HEK293T (cell line): ENCODE measurements around the gene CYB5D1.

Experiments
- ARNT ChIP-seq: fragments of 450-650 bp; IDR thresholded peaks from 2 replicates; pipeline ENCODE4 v1.6.1; 2017; ENCODE audit warnings: mild to moderate bottlenecking
- ELF4 ChIP-seq: fragments of 450-650 bp; IDR thresholded peaks from 2 replicates; pipeline ENCODE4 v1.6.1; 2017; ENCODE audit warnings: antibody characterized with exemption
- FOXA1 ChIP-seq: fragments of 450-650 bp; IDR thresholded peaks from 2 replicates; pipeline ENCODE4 v1.6.1; 2016; ENCODE audit warnings: mild to moderate bottlenecking
- FOXK2 ChIP-seq: fragments of 450-650 bp; IDR thresholded peaks from 2 replicates; pipeline ENCODE4 v1.6.1; 2016; ENCODE audit warnings: mild to moderate bottlenecking
- FOXM1 ChIP-seq: fragments of 450-650 bp; IDR thresholded peaks from 2 replicates; pipeline ENCODE4 v1.6.1; 2017; ENCODE audit warnings: mild to moderate bottlenecking, borderline replicate concordance
- HDGF ChIP-seq: fragments of 450-650 bp; IDR thresholded peaks from 2 replicates; pipeline ENCODE4 v1.6.1; 2017; ENCODE audit warnings: antibody characterized with exemption, borderline replicate concordance
- L3MBTL2 ChIP-seq: fragments of 450-650 bp; conservative IDR thresholded peaks from 2 replicates; pipeline ENCODE4 v1.6.1; 2016; ENCODE audit warnings: mild to moderate bottlenecking
- LEF1 ChIP-seq: fragments of 450-650 bp; IDR thresholded peaks from 2 replicates; pipeline ENCODE4 v1.6.1; 2017; ENCODE audit warnings: mild to moderate bottlenecking, borderline replicate concordance
- NFRKB ChIP-seq: fragments of 450-650 bp; IDR thresholded peaks from 2 replicates; pipeline ENCODE4 v1.6.1; 2016; ENCODE audit warnings: mild to moderate bottlenecking, moderate library complexity
- PKNOX1 ChIP-seq: fragments of 450-650 bp; IDR thresholded peaks from 2 replicates; pipeline ENCODE4 v1.6.1; 2016
- SP1 ChIP-seq: fragments of 450-650 bp; IDR thresholded peaks from 2 replicates; pipeline ENCODE4 v1.6.1; 2017
- TARDBP ChIP-seq: fragments of 450-650 bp; IDR thresholded peaks from 2 replicates; pipeline ENCODE4 v1.6.1; 2016
- ZNF384 ChIP-seq: fragments of 450-650 bp; IDR thresholded peaks from 2 replicates; pipeline ENCODE4 v1.6.1; 2016

GRCh38 chr17:7881276-7882054, 23.7 kb downstream of the CYB5D1 start:
- TF ChIP-seq ZNF384 (no peak), FOXK2 (no peak), FOXA1 (no peak), NFRKB (no peak), HDGF (no peak), SP1 (no peak), FOXM1 (no peak), ARNT (no peak), LEF1 (no peak), ELF4 (no peak), PKNOX1 (no peak), TARDBP (no peak), L3MBTL2 (no peak)
